ENCODE data around the gene KLF7.

KLF7 gene

GRCh38 chr2:207149249-207150213 is 16.2 kb downstream of the KLF7 start:
- TF ChIP-seq FOXM1 (IDR thresholded peaks at IDR 0.05; ENCODE audit: borderline replicate concordance, low read depth) (no peak), USF1 (IDR thresholded peaks at IDR 0.05) (no peak), YY1 (IDR thresholded peaks at IDR 0.05; ENCODE audit: low read depth) (no peak), EP300 (IDR thresholded peaks at IDR 0.05; ENCODE audit: borderline replicate concordance) (no peak), TAF1 (IDR thresholded peaks at IDR 0.05; ENCODE audit: low read depth) (no peak), CEBPB (IDR thresholded peaks at IDR 0.05) (no peak), NFIC (IDR thresholded peaks at IDR 0.05) (no peak), TEAD4 (IDR thresholded peaks at IDR 0.05) (no peak), ZBTB7A (IDR thresholded peaks at IDR 0.05; ENCODE audit: low read depth) (no peak), TCF12 (IDR thresholded peaks at IDR 0.05; ENCODE audit: low read depth) (no peak), REST (IDR thresholded peaks at IDR 0.05; ENCODE audit: low read depth) (no peak), RAD21 (IDR thresholded peaks at IDR 0.05; ENCODE audit: low read depth) (no peak), MAX (IDR thresholded peaks at IDR 0.05) (no peak), EGR1 (IDR thresholded peaks at IDR 0.05) (no peak)

- TF ChIP-seq TEAD4 (IDR thresholded peaks at IDR 0.05) (no peak), MAX (IDR thresholded peaks at IDR 0.05) (no peak), USF1 (IDR thresholded peaks at IDR 0.05) (no peak), TAF1 (IDR thresholded peaks at IDR 0.05; ENCODE audit: low read depth) (no peak), CEBPB (IDR thresholded peaks at IDR 0.05) (no peak), YY1 (IDR thresholded peaks at IDR 0.05; ENCODE audit: low read depth) (no peak), TCF12 (IDR thresholded peaks at IDR 0.05; ENCODE audit: low read depth) (no peak), EGR1 (IDR thresholded peaks at IDR 0.05) (no peak), CREB1 (IDR thresholded peaks at IDR 0.05; ENCODE audit: low read depth) (no peak), REST (IDR thresholded peaks at IDR 0.05; ENCODE audit: low read depth) (no peak), NFIC (IDR thresholded peaks at IDR 0.05) (no peak), RAD21 (IDR thresholded peaks at IDR 0.05; ENCODE audit: low read depth) (no peak)
These were observed 17.7 kb downstream of the KLF7 start for GRCh38 chr2:207148020-207148419.

GRCh38 chr2:207144173-207144785 is 21.5 kb downstream of the KLF7 start:
- no peak for TF ChIP-seq EGR1 (IDR thresholded peaks at IDR 0.05)
- TF ChIP-seq FOXM1 (IDR thresholded peaks at IDR 0.05; ENCODE audit: borderline replicate concordance, low read depth) = no peak
- no peak for TF ChIP-seq MAX (IDR thresholded peaks at IDR 0.05)
- TF ChIP-seq RAD21 (IDR thresholded peaks at IDR 0.05; ENCODE audit: low read depth) = no peak
- TF ChIP-seq EP300 (IDR thresholded peaks at IDR 0.05; ENCODE audit: borderline replicate concordance) = no peak
- no peak for TF ChIP-seq TEAD4 (IDR thresholded peaks at IDR 0.05)

GRCh38 chr2:207143215-207144172 is 22.3 kb downstream of the KLF7 start:
- no peak for TF ChIP-seq MAX (IDR thresholded peaks at IDR 0.05)
- no peak for TF ChIP-seq TEAD4 (IDR thresholded peaks at IDR 0.05)
- TF ChIP-seq TAF1 (IDR thresholded peaks at IDR 0.05; ENCODE audit: low read depth) = no peak
- TF ChIP-seq USF1 (IDR thresholded peaks at IDR 0.05) = no peak
- no peak for TF ChIP-seq EGR1 (IDR thresholded peaks at IDR 0.05)
- TF ChIP-seq REST (IDR thresholded peaks at IDR 0.05; ENCODE audit: low read depth) = no peak
- TF ChIP-seq ZBTB7A (IDR thresholded peaks at IDR 0.05; ENCODE audit: low read depth) = no peak
- no peak for TF ChIP-seq YY1 (IDR thresholded peaks at IDR 0.05; ENCODE audit: low read depth)

All from Ishikawa (cell line).